Retina (tissue), 1 donor: Measurements from ENCODE around the gene AFM.
"Not testable (repeated sequence)": the region's sequence is repeated elsewhere in the genome, so short reads cannot be mapped to it uniquely, and the experiment has no call there.

ENCODE experiments used
- DNase-seq: peaks from one replicate; pipeline ENCODE4 v3.0.0-alpha.2; 2016

The AFM gene

GRCh38 chr4:73507541-73507940 lies 26.0 kb downstream of the AFM start:
- no peak for DNase-seq

GRCh38 chr4:73508651-73509050 lies 27.1 kb downstream of the AFM start:
- DNase-seq = no peak

GRCh38 chr4:73518340-73518739 lies 36.8 kb downstream of the AFM start:
- DNase-seq = no peak

GRCh38 chr4:73520821-73521220 lies 39.3 kb downstream of the AFM start:
- no peak for DNase-seq

- no peak for DNase-seq
Observed at GRCh38 chr4:73523126-73523525, 41.6 kb downstream of the AFM start.

- no peak for DNase-seq
Observed at GRCh38 chr4:73525611-73526010, 44.1 kb downstream of the AFM start.

- no peak for DNase-seq
Observed at GRCh38 chr4:73527196-73527595, 45.7 kb downstream of the AFM start.

- DNase-seq = no peak
Observed at GRCh38 chr4:73528171-73528570, 46.6 kb downstream of the AFM start.

GRCh38 chr4:73533515-73534422 lies 52.2 kb downstream of the AFM start:
- DNase-seq = peak; percentile 7

- no peak for DNase-seq
Observed at GRCh38 chr4:73538162-73538561, 56.6 kb downstream of the AFM start.

- no peak for DNase-seq
Observed at GRCh38 chr4:73539386-73539785, 57.8 kb downstream of the AFM start.

- DNase-seq = no peak
Observed at GRCh38 chr4:73540826-73541225, 59.3 kb downstream of the AFM start.

- DNase-seq = no peak
Observed at GRCh38 chr4:73541251-73541650, 59.7 kb downstream of the AFM start.

GRCh38 chr4:73544620-73545019 lies 63.1 kb downstream of the AFM start:
- DNase-seq = no peak

GRCh38 chr4:73550865-73551264 lies 69.3 kb downstream of the AFM start:
- not testable (repeated sequence) for DNase-seq
